Naive B cell (primary cell): ENCODE results near the gene CD247. TPM values are rescaled to one million over a fixed set of nuclear protein-coding genes. Genes with fewer than 3 reads are reported as not detected.

Experiments
- ATAC-seq, 2 donors: fragments of 150-1000 bp; cut with Tn5 transposase; 2 replicates each; pipeline ENCODE4 v1.10.0; 2021; ENCODE audit warnings: low read depth in 2 of 2, mild to moderate bottlenecking in 2 of 2, moderate library complexity in 2 of 2
- DNase-seq: peaks from one replicate; pipeline ENCODE4 v3.0.0; 2022
- H3K27ac Mint-ChIP-seq, 6 donors: one replicate each; pipeline ENCODE4 v1.8.0; 2020 to 2022; ENCODE audit warnings: mild to moderate bottlenecking in 6 of 6, mixed read lengths in 6 of 6, moderate library complexity in 5 of 6, inconsistent platforms in 2 of 6
- H3K27me3 Mint-ChIP-seq, 3 donors: one replicate each; pipeline ENCODE4 v1.8.0; 2021 to 2022; ENCODE audit warnings: mixed read lengths in 3 of 3, mild to moderate bottlenecking in 1 of 3
- H3K36me3 Mint-ChIP-seq, 2 donors: one replicate each; pipeline ENCODE4 v1.8.0; 2020 to 2022; ENCODE audit warnings: mixed read lengths in 2 of 2, inconsistent platforms in 1 of 2, mild to moderate bottlenecking in 1 of 2
- H3K4me1 Mint-ChIP-seq, 3 donors: one replicate each; pipeline ENCODE4 v1.8.0; 2020 to 2022; ENCODE audit warnings: mixed read lengths in 3 of 3, inconsistent platforms in 1 of 3, mild to moderate bottlenecking in 1 of 3, moderate library complexity in 1 of 3
- H3K4me3 Mint-ChIP-seq, 8 donors: one replicate each; pipeline ENCODE4 v1.8.0; 2020 to 2022; ENCODE audit warnings: mild to moderate bottlenecking in 8 of 8, mixed read lengths in 8 of 8, moderate library complexity in 8 of 8, inconsistent platforms in 2 of 8
- H3K9me3 Mint-ChIP-seq, 7 donors: one replicate each; pipeline ENCODE4 v1.8.0; 2020 to 2022; ENCODE audit warnings: mixed read lengths in 7 of 7, mild to moderate bottlenecking in 5 of 7, inconsistent platforms in 2 of 7, moderate library complexity in 1 of 7
- polyA plus RNA-seq, 6 donors: library from polyadenylated mRNA; unstranded; fragments of 300-500 nt; fragmentation: Illumina TruSeq; gene quantifications; one replicate each; pipeline ENCODE4 v1.2.3, GENCODE V29; 2021; ENCODE audit warnings: low read depth in 6 of 6

CD247 gene
- polyA plus RNA-seq, 6 donors from 2014 or later = 1.2 to 4.5 (median 2.4) TPM

DNA sequence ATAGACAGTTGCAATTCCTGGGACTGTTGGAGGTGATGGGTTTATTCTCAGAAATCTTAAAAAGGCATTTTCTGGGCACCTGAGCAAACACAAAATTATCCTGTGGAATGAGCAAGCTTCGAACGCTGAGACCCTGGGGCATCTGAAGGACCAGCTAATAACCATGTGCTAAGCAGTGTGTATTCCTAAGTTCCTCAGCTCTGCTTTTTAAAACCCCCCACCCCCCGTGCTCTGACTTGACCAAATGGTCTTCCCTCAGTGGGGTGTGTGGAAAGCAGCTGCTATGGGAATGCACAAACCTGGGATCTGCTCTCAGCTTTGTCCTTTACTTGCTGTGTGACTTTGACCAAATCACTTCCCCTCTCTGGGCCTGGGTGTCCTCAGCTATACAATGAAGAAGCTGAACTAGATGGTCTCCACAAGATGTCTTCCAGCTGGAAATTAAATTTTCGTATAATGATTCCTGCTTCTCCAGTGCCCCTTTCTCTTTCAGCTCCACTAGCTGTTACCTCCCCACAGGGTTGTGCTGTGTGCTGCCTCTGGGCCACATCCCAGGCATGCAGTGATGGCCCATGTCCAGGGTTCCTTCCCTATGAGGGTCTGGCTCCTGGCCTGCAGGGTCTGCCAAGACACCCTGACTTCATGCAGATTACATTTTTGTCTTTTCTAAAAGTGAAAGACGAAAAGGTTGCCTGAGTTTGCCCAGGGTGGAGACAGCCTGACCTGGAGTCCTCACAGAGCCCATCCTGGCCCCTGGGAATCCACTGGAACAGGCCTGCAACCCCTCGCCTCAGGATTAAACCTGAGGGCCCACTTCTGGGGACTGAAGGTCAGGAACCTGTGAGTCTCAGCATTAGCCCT is 14.9 kb upstream of the CD247 start:
- no peak for DNase-seq
- Mint-ChIP-seq H3K27me3 (peaks cover 0 to 11% (median 5%) of the 10 kb centered on the region in 3 donors), H3K27ac (no peak overlapping the region), H3K9me3 (no peaks in the 10 kb centered on the region), H3K4me1 (peaks cover 0 to 2% (median 0%) of the 10 kb centered on the region in 3 donors), H3K4me3 (no peak overlapping the region), H3K36me3 (no peaks in the 10 kb centered on the region)
- no peak for ATAC-seq

- ATAC-seq (no peak), DNase-seq (no peak)
- Mint-ChIP-seq H3K27me3 (peaks cover 0 to 11% (median 5%) of the 10 kb centered on the region in 3 donors), H3K4me3 (no peak overlapping the region), H3K27ac (peak overlapping the region in 1 of 6 donors; percentile 54), H3K36me3 (no peaks in the 10 kb centered on the region), H3K4me1 (peaks cover 0 to 2% (median 0%) of the 10 kb centered on the region in 3 donors), H3K9me3 (no peaks in the 10 kb centered on the region)
Measured at GRCh38 chr1:167532375-167532774, 14.0 kb upstream of the CD247 start.

- Mint-ChIP-seq H3K36me3 (no peaks in the 10 kb centered on the region), H3K27ac (no peak overlapping the region)
- no peak for DNase-seq
Measured at GRCh38 chr1:167529829-167530474, 11.6 kb upstream of the CD247 start.

DNA sequence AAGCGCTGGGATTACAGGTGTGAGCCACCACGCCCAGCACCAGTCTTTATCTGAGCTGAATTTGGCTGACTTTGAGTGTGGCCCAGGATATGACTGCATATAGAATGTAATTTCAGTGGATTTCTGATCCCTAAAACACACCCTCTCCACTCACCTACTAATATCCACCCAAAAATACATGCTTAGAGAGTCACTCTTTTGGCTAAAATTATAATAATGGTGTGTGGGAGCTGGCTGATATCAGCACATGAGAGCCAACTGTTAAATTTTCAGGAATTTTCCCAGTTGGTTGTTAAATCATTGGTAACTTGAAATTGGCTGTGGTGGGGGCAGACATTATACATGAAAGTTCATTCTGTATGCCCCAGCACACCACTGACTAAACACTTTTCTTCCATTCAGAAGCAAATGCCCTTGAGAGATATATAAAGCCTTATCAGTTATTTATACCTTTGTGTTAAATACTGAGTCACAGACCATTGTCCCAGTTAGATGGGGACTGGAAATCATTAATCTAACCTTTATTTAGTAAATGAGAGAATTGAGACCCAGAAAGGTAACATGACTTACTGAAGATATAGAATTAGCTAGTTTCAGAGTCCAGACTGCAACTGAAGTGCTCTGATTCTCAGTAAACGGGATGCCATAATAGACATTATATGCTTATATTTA is 9.9 kb upstream of the CD247 start:
- H3K4me3 Mint-ChIP-seq = no peak overlapping the region
- no peaks in the 10 kb centered on the region for H3K4me1 Mint-ChIP-seq
- no peak for DNase-seq
- ATAC-seq = no peak
- H3K36me3 Mint-ChIP-seq = no peaks in the 10 kb centered on the region
- peak overlapping the region in 1 of 6 donors; percentile 5 for H3K27ac Mint-ChIP-seq
- peaks cover 8 to 18% (median 16%) of the 10 kb centered on the region in 3 donors for H3K27me3 Mint-ChIP-seq
- H3K9me3 Mint-ChIP-seq = peaks cover 0 to 15% (median 5%) of the 10 kb centered on the region in 7 donors

More at GRCh38 chr1:167529829-167530474, 11.6 kb upstream of the CD247 start:
- Mint-ChIP-seq H3K27me3 (peaks cover 7 to 18% (median 12%) of the 10 kb centered on the region in 3 donors), H3K9me3 (no peaks in the 10 kb centered on the region), H3K4me3 (no peak overlapping the region), H3K4me1 (no peaks in the 10 kb centered on the region)
- ATAC-seq = no peak

DNA sequence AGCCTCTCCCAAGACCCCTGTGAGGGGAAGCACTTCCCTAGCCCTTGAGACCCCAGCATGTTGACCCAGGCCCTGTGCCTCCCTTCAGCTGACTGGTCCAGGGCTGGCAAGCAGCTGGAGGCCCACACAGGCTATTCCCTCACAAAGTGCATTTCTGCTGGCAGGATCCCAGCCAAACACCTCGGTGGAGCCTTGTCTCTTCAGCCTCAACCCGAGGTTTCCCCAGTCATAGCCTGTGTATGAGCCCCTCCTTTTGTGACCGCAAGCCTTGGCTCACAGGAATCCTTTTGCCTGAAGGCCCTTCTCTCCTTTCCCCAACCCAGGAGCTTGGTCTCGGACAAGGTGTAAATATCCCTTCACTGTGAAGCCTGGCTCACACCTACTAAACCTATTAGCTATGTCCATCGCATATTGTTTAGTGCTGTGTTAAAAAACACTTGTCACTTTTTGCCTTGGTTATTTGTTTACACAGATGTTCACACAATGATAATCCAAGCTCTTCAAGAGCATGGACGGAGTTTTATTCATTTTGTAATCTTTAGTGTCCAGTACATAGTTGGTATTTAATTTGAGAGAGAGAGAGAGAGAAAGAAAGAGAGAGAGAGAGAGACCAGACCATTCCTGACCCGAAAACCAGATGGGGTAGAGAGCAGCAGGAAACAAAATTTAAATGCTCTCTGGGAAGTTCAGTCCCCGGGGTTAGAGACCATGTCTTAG is 8.5 kb upstream of the CD247 start:
- peaks cover 0 to 23% (median 5%) of the 10 kb centered on the region in 7 donors for H3K9me3 Mint-ChIP-seq
- DNase-seq (no peak), ATAC-seq (no peak)
- no peaks in the 10 kb centered on the region for H3K4me1 Mint-ChIP-seq
- peaks cover 8 to 16% (median 16%) of the 10 kb centered on the region in 3 donors for H3K27me3 Mint-ChIP-seq
- no peaks in the 10 kb centered on the region for H3K36me3 Mint-ChIP-seq
- no peak overlapping the region for H3K27ac Mint-ChIP-seq
- H3K4me3 Mint-ChIP-seq = no peak overlapping the region

DNA sequence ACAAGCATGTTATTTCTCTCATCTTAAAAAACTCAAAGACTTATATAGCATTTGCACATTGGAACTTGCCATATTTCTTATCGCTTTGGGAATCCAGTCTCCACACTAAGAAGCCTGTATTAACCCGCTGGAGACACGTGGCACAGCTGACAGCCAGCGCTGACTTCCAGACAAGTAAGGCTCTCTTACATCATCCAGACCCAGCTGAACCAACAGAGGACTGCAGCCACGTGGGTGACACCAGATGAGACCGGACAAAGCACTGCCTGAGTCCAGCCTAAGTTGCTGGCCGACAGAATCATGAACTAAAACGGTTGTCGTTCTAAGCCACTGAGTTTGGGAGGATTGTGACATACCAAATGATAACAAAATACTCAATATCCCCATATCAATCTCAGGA is 6.3 kb upstream of the CD247 start:
- no peaks in the 10 kb centered on the region for H3K36me3 Mint-ChIP-seq
- no peak overlapping the region for H3K4me3 Mint-ChIP-seq
- DNase-seq (no peak), ATAC-seq (no peak)
- peaks cover 0 to 23% (median 7%) of the 10 kb centered on the region in 7 donors for H3K9me3 Mint-ChIP-seq
- H3K4me1 Mint-ChIP-seq = no peaks in the 10 kb centered on the region
- peaks cover 19 to 23% (median 19%) of the 10 kb centered on the region in 3 donors for H3K27me3 Mint-ChIP-seq
- H3K27ac Mint-ChIP-seq = no peak overlapping the region

- peaks cover 30 to 33% (median 31%) of the 10 kb centered on the region in 3 donors for H3K27me3 Mint-ChIP-seq
- H3K4me1 Mint-ChIP-seq = peaks cover 0 to 4% (median 4%) of the 10 kb centered on the region in 3 donors
- no peaks in the 10 kb centered on the region for H3K36me3 Mint-ChIP-seq
- DNase-seq (no peak), ATAC-seq (no peak)
- H3K9me3 Mint-ChIP-seq = peaks cover 0 to 23% (median 7%) of the 10 kb centered on the region in 7 donors
- H3K4me3 Mint-ChIP-seq = no peak overlapping the region
- H3K27ac Mint-ChIP-seq = no peak overlapping the region
Measured at GRCh38 chr1:167522246-167522645, 3.9 kb upstream of the CD247 start.

GRCh38 chr1:167520711-167521206 is 2.4 kb upstream of the CD247 start:
- ATAC-seq (no peak), DNase-seq (no peak)
- Mint-ChIP-seq H3K27me3 (peaks cover 25 to 39% (median 37%) of the 10 kb centered on the region in 3 donors), H3K4me1 (peaks cover 0 to 4% (median 4%) of the 10 kb centered on the region in 3 donors), H3K9me3 (peaks cover 0 to 23% (median 7%) of the 10 kb centered on the region in 7 donors), H3K36me3 (no peaks in the 10 kb centered on the region), H3K27ac (no peak overlapping the region), H3K4me3 (no peak overlapping the region)

DNA sequence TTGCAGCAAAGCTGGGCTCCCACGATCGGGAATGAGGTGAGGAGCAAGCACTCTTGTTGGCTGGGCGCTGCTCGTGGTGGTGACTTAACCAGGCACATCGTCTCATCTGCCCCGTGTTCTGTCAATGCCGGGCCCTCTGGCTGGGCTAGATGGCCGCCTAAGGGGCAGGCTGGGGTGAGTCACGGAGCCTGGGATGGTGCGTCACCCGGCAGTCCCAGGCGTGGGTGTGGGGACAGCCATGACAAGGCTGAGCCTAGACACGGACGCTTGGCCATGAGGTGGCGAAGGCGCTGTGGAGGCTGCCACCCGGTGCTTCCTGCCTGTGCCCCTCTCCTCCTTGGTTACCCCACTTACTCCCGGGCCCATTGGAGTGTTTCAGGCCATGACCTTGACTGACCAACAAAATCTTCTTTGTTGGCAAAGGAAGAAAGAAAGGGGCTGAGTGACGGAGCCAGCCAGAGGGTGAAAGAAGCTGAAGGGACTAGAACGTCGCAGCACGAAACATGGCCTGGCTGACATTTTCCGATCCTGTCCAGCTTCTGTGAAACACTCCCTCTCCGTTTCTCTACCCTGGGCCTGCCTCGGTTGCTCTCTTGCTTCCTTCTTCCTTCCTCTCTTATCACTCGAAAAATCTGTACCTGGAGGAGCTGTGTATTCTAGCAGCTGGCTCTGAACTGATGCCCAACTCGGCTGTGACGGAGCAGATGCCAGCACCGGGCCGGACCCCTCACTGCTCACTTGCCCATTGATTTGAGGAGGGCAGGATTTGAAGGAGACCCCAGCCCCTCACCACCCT is 596 bp downstream of the CD247 start:
- no peak overlapping the region for H3K4me3 Mint-ChIP-seq
- H3K27ac Mint-ChIP-seq = no peak overlapping the region

DNA sequence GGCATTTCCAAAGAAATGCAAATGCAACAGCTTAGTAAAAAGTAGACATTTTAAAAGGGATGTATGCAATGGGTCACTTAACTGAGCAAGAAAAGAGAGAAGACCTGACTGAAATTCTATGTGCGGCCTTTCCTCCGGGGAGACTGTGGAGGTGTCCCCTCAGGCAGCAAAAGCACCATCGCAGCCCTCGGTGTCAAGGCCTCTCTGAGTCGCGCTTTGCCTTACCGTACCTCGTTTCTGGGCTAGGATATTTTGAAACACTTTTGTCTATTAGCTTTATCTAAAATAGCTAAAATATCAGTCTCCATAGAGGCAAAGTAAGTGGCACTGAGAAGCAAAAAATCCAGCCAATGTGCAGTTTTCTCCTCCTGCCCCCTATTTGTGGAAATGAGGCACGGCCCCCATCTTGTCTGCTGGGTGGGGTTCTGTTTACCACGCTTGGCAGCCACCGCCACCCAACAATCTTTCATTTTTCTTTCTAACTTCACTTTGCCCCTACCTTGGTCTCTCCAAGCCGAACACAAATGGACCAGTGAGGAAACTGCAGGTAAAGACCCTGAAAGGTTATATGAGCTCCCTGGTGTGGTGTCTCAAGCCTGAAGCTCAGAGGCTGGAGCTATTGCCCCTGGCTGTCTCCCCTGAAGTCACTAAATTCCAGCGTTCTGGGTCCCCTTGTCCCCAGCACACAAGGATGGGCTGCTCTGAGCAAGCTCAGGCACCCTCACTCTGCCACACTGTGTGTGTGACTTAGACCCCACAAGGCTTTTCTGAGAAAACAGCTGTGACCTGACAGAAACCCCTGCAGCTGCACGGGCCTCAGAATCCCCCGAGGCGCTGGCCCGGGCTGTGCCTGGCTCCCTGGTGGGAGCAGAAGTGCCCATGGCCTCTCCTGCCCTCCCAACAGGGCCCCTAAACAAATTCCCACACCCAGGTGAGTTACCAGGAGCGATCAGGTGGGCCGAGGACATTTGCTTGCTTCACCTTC is 1.6 kb downstream of the CD247 start:
- peaks cover 15 to 38% (median 25%) of the 10 kb centered on the region in 3 donors for H3K27me3 Mint-ChIP-seq
- H3K4me1 Mint-ChIP-seq = peaks cover 0 to 4% (median 4%) of the 10 kb centered on the region in 3 donors
- peaks cover 0 to 2% (median 0%) of the 10 kb centered on the region in 7 donors for H3K9me3 Mint-ChIP-seq
- H3K27ac Mint-ChIP-seq = no peak overlapping the region
- H3K36me3 Mint-ChIP-seq = no peaks in the 10 kb centered on the region
- no peak overlapping the region for H3K4me3 Mint-ChIP-seq
- DNase-seq (no peak), ATAC-seq (no peak)

More for the DNA sequence above, 596 bp downstream of the CD247 start:
- no peaks in the 10 kb centered on the region for H3K36me3 Mint-ChIP-seq
- H3K4me1 Mint-ChIP-seq = peaks cover 0 to 4% (median 4%) of the 10 kb centered on the region in 3 donors
- peaks cover 0 to 10% (median 2%) of the 10 kb centered on the region in 7 donors for H3K9me3 Mint-ChIP-seq
- ATAC-seq (no peak), DNase-seq (no peak)
- H3K27me3 Mint-ChIP-seq = peaks cover 18 to 33% (median 25%) of the 10 kb centered on the region in 3 donors

DNA sequence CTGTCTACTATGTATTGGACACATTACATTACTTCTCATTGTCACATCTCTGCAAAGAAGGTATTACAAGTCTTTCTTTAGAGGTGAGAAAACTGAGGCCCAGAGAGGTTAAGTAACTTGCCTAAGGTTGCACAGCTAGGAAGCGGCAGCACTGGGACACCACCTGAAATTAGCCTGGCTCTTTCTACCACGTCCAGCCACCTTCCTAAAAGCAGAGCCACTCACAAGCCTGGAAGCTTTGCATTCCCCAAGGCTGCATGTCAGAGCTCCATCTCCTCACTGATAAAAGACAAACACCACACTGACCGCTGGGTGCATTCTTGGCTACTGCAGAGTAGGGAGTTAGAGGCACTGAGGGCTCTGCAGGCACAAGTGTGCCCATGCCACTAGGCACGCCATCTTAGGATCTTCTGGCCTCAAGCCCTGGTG is 2.4 kb downstream of the CD247 start:
- DNase-seq (no peak), ATAC-seq (no peak)
- no peaks in the 10 kb centered on the region for H3K36me3 Mint-ChIP-seq
- peak overlapping the region in 2 of 6 donors; percentile 52 to 60 for H3K27ac Mint-ChIP-seq
- peaks cover 0 to 4% (median 4%) of the 10 kb centered on the region in 3 donors for H3K4me1 Mint-ChIP-seq
- no peak overlapping the region for H3K4me3 Mint-ChIP-seq
- H3K27me3 Mint-ChIP-seq = peaks cover 17 to 37% (median 23%) of the 10 kb centered on the region in 3 donors
- H3K9me3 Mint-ChIP-seq = peaks cover 0 to 2% (median 0%) of the 10 kb centered on the region in 7 donors
